Ramos (cell line): Measurements from ENCODE around the gene RHOA.
"Not testable (repeated sequence)": the region's sequence is repeated elsewhere in the genome, so short reads cannot be mapped to it uniquely, and the experiment has no call there.

Source experiments
- in situ Hi-C: fragments of 300-500 bp; cut with MboI; formaldehyde crosslinking; loops from one replicate; pipeline ENCODE4 v1.14.3; 2022; ENCODE audit warnings: low sequenced_read_pairs; ENCODE audit not compliant: unreplicated experiment

Gene RHOA

GRCh38 chr3:49333916-49334633 is 77.7 kb downstream of the RHOA start:
- in situ Hi-C loops: no loop called here

GRCh38 chr3:49333091-49333490 is 78.7 kb downstream of the RHOA start:
- in situ Hi-C loops: no loop called here

GRCh38 chr3:49329186-49329585 is 82.6 kb downstream of the RHOA start:
- in situ Hi-C loops: no loop called here

GRCh38 chr3:49328350-49328749 is 83.4 kb downstream of the RHOA start:
- in situ Hi-C loops: not testable (repeated sequence)

GRCh38 chr3:49327485-49327884 is 84.3 kb downstream of the RHOA start:
- in situ Hi-C loops: no loop called here

GRCh38 chr3:49324768-49325167 is 87.0 kb downstream of the RHOA start:
- in situ Hi-C loops: no loop called here

- in situ Hi-C loops: no loop called here
Observed at GRCh38 chr3:49316696-49317457, 94.9 kb downstream of the RHOA start.

GRCh38 chr3:49313896-49314688 is 97.7 kb downstream of the RHOA start:
- in situ Hi-C loops: no loop called here

- in situ Hi-C loops: no loop called here
Observed at GRCh38 chr3:49311283-49311682, 100.5 kb downstream of the RHOA start.

GRCh38 chr3:49310677-49311076 is 101.1 kb downstream of the RHOA start:
- in situ Hi-C loops: no loop called here
